Nephron (organoid): ENCODE data around the gene REM2.

ENCODE experiments used
- H3K27ac Mint-ChIP-seq, 3 experiments: 2 replicates each; pipeline ENCODE4 v1.8.0; 2020; ENCODE audit warnings: mixed read lengths in 3 of 3, mild to moderate bottlenecking in 2 of 3, moderate library complexity in 1 of 3
- H3K27me3 Mint-ChIP-seq: 2 replicates; pipeline ENCODE4 v1.8.0; 2021; ENCODE audit warnings: low read depth, mild to moderate bottlenecking, moderate library complexity, mixed read lengths
- H3K36me3 Mint-ChIP-seq: 2 replicates; pipeline ENCODE4 v1.8.0; 2020; ENCODE audit warnings: low read depth, mixed read lengths
- H3K4me1 Mint-ChIP-seq: 2 replicates; pipeline ENCODE4 v1.8.0; 2020; ENCODE audit warnings: mixed read lengths
- H3K4me3 Mint-ChIP-seq, 3 experiments: 2 replicates each; pipeline ENCODE4 v1.8.0; 2020; ENCODE audit warnings: mild to moderate bottlenecking in 3 of 3, mixed read lengths in 3 of 3, moderate library complexity in 2 of 3
- H3K9me3 Mint-ChIP-seq: 2 replicates; pipeline ENCODE4 v1.8.0; 2020; ENCODE audit warnings: mixed read lengths
- TF ChIP-seq, protein P1 (sequence below), 3 experiments: fragments of 200-600 bp; sonication (generic); IDR thresholded peaks; one replicate each; pipeline ENCODE4 v1.5.0; 2021; ENCODE audit warnings: antibody characterized with exemption in 3 of 3; ENCODE audit not compliant: unreplicated experiment in 3 of 3

REM2 gene

DNA sequence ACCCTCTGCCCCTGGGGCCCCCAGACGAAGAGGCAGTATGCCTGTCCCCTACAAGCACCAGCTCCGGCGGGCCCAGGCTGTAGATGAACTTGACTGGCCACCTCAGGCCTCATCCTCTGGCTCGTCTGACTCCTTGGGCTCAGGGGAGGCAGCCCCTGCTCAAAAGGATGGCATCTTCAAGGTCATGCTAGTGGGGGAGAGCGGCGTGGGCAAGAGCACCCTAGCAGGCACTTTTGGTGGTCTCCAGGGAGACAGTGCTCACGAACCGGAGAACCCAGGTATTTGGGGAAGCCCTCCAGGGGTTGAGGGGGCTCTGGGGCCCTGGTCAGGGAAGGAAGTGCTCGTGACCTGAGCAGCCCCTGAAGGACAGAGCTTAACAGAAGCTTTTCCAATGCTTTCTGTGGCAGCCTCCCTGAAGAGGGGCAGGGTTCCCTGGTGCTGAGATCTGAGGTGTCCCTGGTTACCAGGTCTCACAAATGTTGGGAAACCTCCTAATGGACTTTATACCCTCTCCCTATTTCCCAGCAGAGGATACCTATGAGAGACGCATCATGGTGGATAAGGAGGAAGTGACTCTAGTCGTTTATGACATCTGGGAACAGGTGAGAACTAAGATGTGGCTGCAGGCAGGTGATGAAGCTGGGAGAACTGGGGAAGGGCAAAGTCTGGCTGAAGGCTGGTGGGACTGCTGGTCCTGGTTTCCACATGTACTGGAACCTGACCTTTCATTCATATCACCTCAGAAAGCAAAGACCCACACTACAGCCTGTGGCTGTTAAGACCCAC is 1.9 kb downstream of the REM2 start:
- Mint-ChIP-seq H3K27ac (peak overlapping the region; percentile 83 to 91 (median 88)), H3K4me1 (peaks cover 58% of the 10 kb centered on the region), H3K4me3 (peak overlapping the region; percentile 66 to 87 (median 76)), H3K36me3 (no peaks in the 10 kb centered on the region), H3K27me3 (peaks cover 5% of the 10 kb centered on the region), H3K9me3 (no peaks in the 10 kb centered on the region)
- TF ChIP-seq, protein P1, sequence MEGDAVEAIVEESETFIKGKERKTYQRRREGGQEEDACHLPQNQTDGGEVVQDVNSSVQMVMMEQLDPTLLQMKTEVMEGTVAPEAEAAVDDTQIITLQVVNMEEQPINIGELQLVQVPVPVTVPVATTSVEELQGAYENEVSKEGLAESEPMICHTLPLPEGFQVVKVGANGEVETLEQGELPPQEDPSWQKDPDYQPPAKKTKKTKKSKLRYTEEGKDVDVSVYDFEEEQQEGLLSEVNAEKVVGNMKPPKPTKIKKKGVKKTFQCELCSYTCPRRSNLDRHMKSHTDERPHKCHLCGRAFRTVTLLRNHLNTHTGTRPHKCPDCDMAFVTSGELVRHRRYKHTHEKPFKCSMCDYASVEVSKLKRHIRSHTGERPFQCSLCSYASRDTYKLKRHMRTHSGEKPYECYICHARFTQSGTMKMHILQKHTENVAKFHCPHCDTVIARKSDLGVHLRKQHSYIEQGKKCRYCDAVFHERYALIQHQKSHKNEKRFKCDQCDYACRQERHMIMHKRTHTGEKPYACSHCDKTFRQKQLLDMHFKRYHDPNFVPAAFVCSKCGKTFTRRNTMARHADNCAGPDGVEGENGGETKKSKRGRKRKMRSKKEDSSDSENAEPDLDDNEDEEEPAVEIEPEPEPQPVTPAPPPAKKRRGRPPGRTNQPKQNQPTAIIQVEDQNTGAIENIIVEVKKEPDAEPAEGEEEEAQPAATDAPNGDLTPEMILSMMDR (IDR thresholded peaks at IDR 0.05; ENCODE audit: unreplicated experiment in 3 of 3), result no peak

DNA sequence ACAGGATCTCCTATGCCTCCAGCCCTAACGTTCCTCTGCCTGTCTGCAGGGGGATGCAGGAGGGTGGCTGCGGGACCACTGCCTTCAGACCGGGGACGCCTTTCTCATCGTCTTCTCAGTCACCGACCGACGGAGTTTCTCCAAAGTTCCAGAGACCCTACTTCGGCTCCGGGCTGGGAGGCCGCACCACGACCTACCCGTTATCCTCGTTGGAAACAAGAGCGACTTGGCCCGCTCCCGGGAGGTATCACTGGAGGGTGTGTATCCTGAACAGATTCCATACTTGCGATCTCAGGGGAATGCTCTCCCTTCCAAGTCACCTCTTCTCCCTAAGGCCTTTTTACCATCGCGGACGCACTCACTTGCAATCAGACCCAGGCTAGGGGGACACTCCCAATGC is 3.0 kb downstream of the REM2 start:
- Mint-ChIP-seq H3K4me3 (peak overlapping the region; percentile 76 to 93 (median 87)), H3K36me3 (no peaks in the 10 kb centered on the region), H3K27ac (peak overlapping the region; percentile 83 to 99 (median 87)), H3K27me3 (peaks cover 5% of the 10 kb centered on the region), H3K4me1 (peaks cover 58% of the 10 kb centered on the region), H3K9me3 (no peaks in the 10 kb centered on the region)
- TF ChIP-seq, protein P1 (IDR thresholded peaks at IDR 0.05; ENCODE audit: unreplicated experiment in 3 of 3), result no peak

DNA sequence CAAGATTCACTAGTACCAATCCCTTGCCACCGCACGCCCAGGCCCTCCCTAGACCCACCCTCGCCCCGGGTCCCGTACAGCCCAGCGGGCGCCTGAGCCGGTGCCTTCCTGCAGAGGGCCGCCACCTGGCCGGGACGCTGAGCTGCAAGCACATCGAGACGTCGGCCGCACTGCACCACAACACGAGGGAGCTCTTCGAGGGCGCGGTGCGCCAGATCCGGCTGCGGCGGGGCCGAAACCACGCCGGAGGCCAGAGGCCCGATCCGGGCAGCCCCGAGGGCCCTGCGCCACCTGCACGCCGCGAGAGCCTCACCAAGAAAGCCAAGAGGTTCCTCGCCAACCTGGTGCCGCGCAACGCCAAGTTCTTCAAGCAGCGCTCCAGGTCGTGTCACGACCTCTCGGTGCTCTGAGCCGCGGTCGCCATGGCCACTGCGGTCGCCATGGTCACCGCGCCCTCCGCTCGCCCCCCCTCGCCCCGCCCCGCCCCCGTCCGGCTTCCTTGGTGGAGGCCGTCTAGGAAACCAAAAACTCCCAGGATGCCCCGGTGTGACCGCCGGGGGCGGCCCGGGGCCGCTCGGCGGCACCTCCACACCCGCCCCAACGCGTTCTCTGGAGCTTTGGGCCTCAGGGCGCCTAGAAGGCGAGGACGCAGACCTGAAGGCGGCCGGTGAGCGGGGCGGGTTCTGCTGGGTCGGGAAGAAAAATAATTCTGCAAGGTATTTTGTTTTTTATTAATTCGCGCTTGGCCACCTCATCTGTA is 3.7 kb downstream of the REM2 start:
- H3K36me3 Mint-ChIP-seq, result no peaks in the 10 kb centered on the region
- peak overlapping the region; percentile 93 to 98 (median 96) for H3K4me3 Mint-ChIP-seq
- peaks cover 5% of the 10 kb centered on the region for H3K27me3 Mint-ChIP-seq
- no peaks in the 10 kb centered on the region for H3K9me3 Mint-ChIP-seq
- H3K27ac Mint-ChIP-seq, result peak overlapping the region; percentile 98 to 99 (median 99)
- TF ChIP-seq, protein P1 (IDR thresholded peaks at IDR 0.05; ENCODE audit: unreplicated experiment in 3 of 3), result no peak
- H3K4me1 Mint-ChIP-seq, result peaks cover 54% of the 10 kb centered on the region

DNA sequence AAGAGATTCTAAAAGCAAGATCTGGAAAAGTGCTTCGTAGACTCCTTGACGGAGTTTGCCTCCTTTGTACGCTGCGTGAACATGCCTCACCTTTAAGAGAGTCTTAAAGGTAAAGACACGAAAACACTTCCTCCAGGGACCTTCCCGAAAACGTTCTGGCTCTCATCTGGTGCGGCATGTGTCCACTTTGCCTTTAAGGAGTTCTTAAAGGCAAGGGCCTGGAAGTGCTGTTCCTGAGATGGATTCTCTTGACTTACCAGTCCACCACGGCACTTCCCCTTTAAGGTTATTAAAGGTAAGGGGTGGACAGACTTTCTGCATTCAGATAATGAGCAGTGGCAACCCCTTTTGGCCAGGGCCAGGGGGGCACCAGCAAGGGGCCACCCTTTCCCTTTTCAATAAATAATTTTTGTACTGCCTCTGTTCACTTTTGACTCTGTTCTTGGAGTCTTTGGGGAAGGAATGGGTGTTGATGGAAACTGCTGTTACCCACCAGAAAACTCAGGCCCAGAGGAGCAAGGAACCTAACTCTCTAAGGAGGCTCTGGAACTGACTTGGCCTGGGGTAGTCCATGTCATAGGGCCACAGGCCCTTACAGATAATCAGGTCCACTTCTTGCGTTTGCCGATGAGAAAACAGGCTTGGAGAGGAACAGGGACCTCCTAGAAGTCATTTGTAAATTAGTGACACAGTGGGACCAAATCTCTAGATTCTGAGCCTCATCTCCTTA is 4.4 kb downstream of the REM2 start:
- peak overlapping the region; percentile 93 to 98 (median 96) for H3K4me3 Mint-ChIP-seq
- H3K27ac Mint-ChIP-seq, result peak overlapping the region; percentile 98 to 99 (median 99)
- no peaks in the 10 kb centered on the region for H3K9me3 Mint-ChIP-seq
- TF ChIP-seq, protein P1 (IDR thresholded peaks at IDR 0.05; ENCODE audit: unreplicated experiment in 3 of 3), result no peak
- peaks cover 49% of the 10 kb centered on the region for H3K4me1 Mint-ChIP-seq
- no peaks in the 10 kb centered on the region for H3K36me3 Mint-ChIP-seq
- peaks cover 5% of the 10 kb centered on the region for H3K27me3 Mint-ChIP-seq

DNA sequence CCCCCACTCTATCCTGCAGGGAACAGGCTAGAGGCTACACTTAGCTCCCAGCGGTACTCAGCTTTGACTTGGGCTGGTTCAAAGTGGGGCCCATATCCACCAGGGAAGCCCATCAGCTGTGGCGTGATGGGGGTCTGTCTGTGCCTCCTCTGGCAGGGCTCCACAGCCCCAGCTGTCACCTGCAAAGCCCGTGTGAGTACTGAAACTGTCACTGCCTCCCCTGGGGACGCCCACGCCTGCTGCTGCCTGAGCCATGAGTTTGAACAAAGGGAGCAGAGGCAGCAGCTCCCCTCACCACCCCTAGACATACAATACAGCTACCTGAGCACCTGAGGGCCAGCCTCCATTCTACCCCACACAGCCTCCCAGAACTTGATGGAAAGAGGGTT is 5.0 kb downstream of the REM2 start:
- H3K9me3 Mint-ChIP-seq, result no peaks in the 10 kb centered on the region
- peak overlapping the region; percentile 93 to 98 (median 96) for H3K4me3 Mint-ChIP-seq
- no peaks in the 10 kb centered on the region for H3K36me3 Mint-ChIP-seq
- peaks cover 5% of the 10 kb centered on the region for H3K27me3 Mint-ChIP-seq
- peak overlapping the region; percentile 98 to 99 (median 99) for H3K27ac Mint-ChIP-seq
- TF ChIP-seq, protein P1 (IDR thresholded peaks at IDR 0.05; ENCODE audit: unreplicated experiment in 3 of 3), result no peak
- peaks cover 44% of the 10 kb centered on the region for H3K4me1 Mint-ChIP-seq
